Colonic mucosa (tissue), 4 donors: ENCODE results near the gene RBM28. TPM values are rescaled to one million over a fixed set of nuclear protein-coding genes. Genes with fewer than 3 reads are reported as not detected.

ENCODE experiments used
- DNase-seq: peaks from one replicate; pipeline ENCODE4 v3.0.0-alpha.2; 2020
- H3K27ac ChIP-seq: fragments of 200-600 bp; one replicate; pipeline ENCODE4 v1.8.0; 2021
- H3K27me3 ChIP-seq: fragments of 200-600 bp; one replicate; pipeline ENCODE4 v1.8.0; 2021
- H3K36me3 ChIP-seq: fragments of 200-600 bp; one replicate; pipeline ENCODE4 v1.8.0; 2021
- H3K4me1 ChIP-seq: fragments of 200-600 bp; one replicate; pipeline ENCODE4 v1.8.0; 2021; ENCODE audit warnings: mild to moderate bottlenecking
- H3K4me3 ChIP-seq: fragments of 200-600 bp; one replicate; pipeline ENCODE4 v1.8.0; 2021
- H3K9ac ChIP-seq, 2 donors: one replicate each; pipeline ENCODE4 v1.7.0; 2013; ENCODE audit warnings: control low read depth in 2 of 2, low read depth in 2 of 2, low read length in 2 of 2
- H3K9me3 ChIP-seq: fragments of 200-600 bp; one replicate; pipeline ENCODE4 v1.8.0; 2021
- intact Hi-C: fragments of 100-400 bp; cut with DNase I; formaldehyde crosslinking; loops from one replicate; pipeline ENCODE4 v1.14.1; 2022
- total RNA-seq, 2 donors: library from RNA; stranded (reverse); fragmentation: NEBNext Ultra II Directional in 1 of 2; extraction: Animal tissue kit (Norgen Biotek cat#: 25700) in 1 of 2; gene quantifications; one replicate each; pipeline ENCODE4 v1.2.1, GENCODE V29; 2021
- TF ChIP-seq, protein P1 (sequence below): fragments of 200-600 bp; IDR thresholded peaks from one replicate; pipeline ENCODE4 v1.8.0; 2022; ENCODE audit warnings: antibody characterized with exemption, mild to moderate bottlenecking
- donor health status: healthy.
- donor health status: DM: no; HTN: no; CAD: no.
- donor health status: DM: no; HTN: no; CAD: no.

RBM28 gene
- total RNA-seq, 2 donors from 2014 or later = 16.3 to 30.6 TPM

GRCh38 chr7:128379900-128380479 is 36.3 kb upstream of the RBM28 start:
- no peak for DNase-seq
- TF ChIP-seq, protein P1, sequence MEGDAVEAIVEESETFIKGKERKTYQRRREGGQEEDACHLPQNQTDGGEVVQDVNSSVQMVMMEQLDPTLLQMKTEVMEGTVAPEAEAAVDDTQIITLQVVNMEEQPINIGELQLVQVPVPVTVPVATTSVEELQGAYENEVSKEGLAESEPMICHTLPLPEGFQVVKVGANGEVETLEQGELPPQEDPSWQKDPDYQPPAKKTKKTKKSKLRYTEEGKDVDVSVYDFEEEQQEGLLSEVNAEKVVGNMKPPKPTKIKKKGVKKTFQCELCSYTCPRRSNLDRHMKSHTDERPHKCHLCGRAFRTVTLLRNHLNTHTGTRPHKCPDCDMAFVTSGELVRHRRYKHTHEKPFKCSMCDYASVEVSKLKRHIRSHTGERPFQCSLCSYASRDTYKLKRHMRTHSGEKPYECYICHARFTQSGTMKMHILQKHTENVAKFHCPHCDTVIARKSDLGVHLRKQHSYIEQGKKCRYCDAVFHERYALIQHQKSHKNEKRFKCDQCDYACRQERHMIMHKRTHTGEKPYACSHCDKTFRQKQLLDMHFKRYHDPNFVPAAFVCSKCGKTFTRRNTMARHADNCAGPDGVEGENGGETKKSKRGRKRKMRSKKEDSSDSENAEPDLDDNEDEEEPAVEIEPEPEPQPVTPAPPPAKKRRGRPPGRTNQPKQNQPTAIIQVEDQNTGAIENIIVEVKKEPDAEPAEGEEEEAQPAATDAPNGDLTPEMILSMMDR = no peak
- Histone ChIP-seq H3K27ac (no peak overlapping the region), H3K4me1 (no peaks in the 10 kb centered on the region), H3K36me3 (no peaks in the 10 kb centered on the region), H3K27me3 (no peaks in the 10 kb centered on the region), H3K4me3 (no peak overlapping the region), H3K9me3 (no peaks in the 10 kb centered on the region), H3K9ac (no peak overlapping the region)
- intact Hi-C loops = no loop called here

DNA sequence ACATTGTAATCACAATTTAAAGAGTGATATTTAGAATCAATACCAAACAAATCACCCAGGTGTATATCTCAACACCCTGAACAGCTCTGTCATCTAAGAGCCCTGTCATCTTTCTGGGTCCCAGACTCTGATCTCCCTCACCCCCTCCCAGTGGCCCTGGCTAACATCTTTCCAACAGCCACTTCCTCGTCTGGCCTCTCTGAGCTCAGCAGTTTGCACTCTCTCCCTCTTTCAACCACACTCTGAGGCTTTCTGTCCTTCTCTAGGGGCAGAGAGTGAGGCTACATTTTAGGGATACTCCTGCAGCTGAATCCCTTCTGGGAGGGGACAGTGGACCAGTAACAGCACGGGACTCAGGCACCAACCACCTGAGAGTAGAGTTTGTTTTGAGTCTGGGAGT is 34.9 kb upstream of the RBM28 start:
- no peak overlapping the region for H3K27ac ChIP-seq
- no peak overlapping the region for H3K4me3 ChIP-seq
- TF ChIP-seq, protein P1 = no peak
- no peaks in the 10 kb centered on the region for H3K4me1 ChIP-seq
- H3K27me3 ChIP-seq = no peaks in the 10 kb centered on the region
- no peaks in the 10 kb centered on the region for H3K9me3 ChIP-seq
- H3K9ac ChIP-seq = no peak overlapping the region
- H3K36me3 ChIP-seq = no peaks in the 10 kb centered on the region
- intact Hi-C loops = no loop called here
- no peak for DNase-seq

GRCh38 chr7:128376077-128376476 is 32.4 kb upstream of the RBM28 start:
- Histone ChIP-seq H3K4me1 (no peaks in the 10 kb centered on the region), H3K27ac (no peak overlapping the region), H3K9me3 (no peaks in the 10 kb centered on the region), H3K27me3 (no peaks in the 10 kb centered on the region), H3K9ac (no peak overlapping the region), H3K4me3 (no peak overlapping the region), H3K36me3 (no peaks in the 10 kb centered on the region)
- intact Hi-C loops = no loop called here
- TF ChIP-seq, protein P1 = no peak
- no peak for DNase-seq

DNA sequence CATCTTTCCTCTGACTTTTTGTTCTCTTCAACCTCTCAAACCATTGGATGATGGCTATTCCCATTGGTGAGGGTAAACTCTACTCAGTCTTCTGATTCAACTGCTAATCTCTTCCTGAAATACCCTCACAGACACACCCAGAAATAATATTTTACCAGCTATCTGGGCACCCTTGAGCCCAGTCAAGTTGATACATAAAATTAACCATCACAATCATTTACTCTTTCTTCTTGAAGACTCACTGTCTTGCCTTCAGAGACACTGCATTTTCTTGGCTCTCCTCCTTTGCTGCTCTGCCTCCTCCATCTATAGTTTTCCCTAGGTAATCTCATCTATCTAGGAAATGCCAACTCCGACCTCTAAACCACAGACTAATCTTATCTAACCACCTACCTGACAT is 30.3 kb upstream of the RBM28 start:
- no peak for DNase-seq
- TF ChIP-seq, protein P1 = no peak
- Histone ChIP-seq H3K9ac (no peak overlapping the region), H3K4me1 (no peaks in the 10 kb centered on the region), H3K4me3 (no peak overlapping the region), H3K36me3 (no peaks in the 10 kb centered on the region), H3K9me3 (no peaks in the 10 kb centered on the region), H3K27ac (no peak overlapping the region), H3K27me3 (no peaks in the 10 kb centered on the region)
- intact Hi-C loops = no loop called here

- DNase-seq = no peak
- TF ChIP-seq, protein P1 = no peak
- Histone ChIP-seq H3K9me3 (no peaks in the 10 kb centered on the region), H3K4me3 (no peak overlapping the region), H3K4me1 (no peaks in the 10 kb centered on the region), H3K36me3 (no peaks in the 10 kb centered on the region), H3K9ac (no peak overlapping the region), H3K27ac (no peak overlapping the region), H3K27me3 (no peaks in the 10 kb centered on the region)
- intact Hi-C loops = no loop called here
These were observed 29.9 kb upstream of the RBM28 start for GRCh38 chr7:128373606-128374005.
